DND-41 (cell line): ENCODE measurements around the gene S100A16.

Experiments used
- ATAC-seq: fragments of 200-7000 bp; cut with Tn5 transposase; 3 replicates; pipeline ENCODE4 v1.9.1; 2021; ENCODE audit warnings: low read depth; ENCODE audit not compliant: insufficient read depth
- DNase-seq: peaks from one replicate; pipeline ENCODE4 v3.0.0-alpha.2; 2020
- H2AFZ ChIP-seq: 2 replicates; pipeline ENCODE4 v1.6.0; 2012; ENCODE audit warnings: low read depth, low read length
- H3K27ac ChIP-seq: 2 replicates; pipeline ENCODE4 v1.5.1; 2012; ENCODE audit warnings: low read length, inconsistent platforms
- H3K27me3 ChIP-seq: fragments of 200-600 bp; sonication (generic); 2 replicates; pipeline ENCODE4 v1.6.0; 2012; ENCODE audit warnings: low read length, mild to moderate bottlenecking, inconsistent platforms; ENCODE audit not compliant: insufficient read depth, poor library complexity
- H3K36me3 ChIP-seq: 2 replicates; pipeline ENCODE4 v1.5.1; 2012; ENCODE audit warnings: low read length, inconsistent platforms; ENCODE audit not compliant: insufficient read depth
- H3K4me1 ChIP-seq: 2 replicates; pipeline ENCODE4 v1.5.1; 2012; ENCODE audit warnings: mild to moderate bottlenecking, low read length; ENCODE audit not compliant: insufficient read depth
- H3K4me2 ChIP-seq: 2 replicates; pipeline ENCODE4 v1.6.0; 2012; ENCODE audit warnings: mild to moderate bottlenecking, moderate library complexity, low read length, inconsistent platforms; ENCODE audit not compliant: insufficient read depth
- H3K4me3 ChIP-seq, 2 experiments: fragments of 200-600 bp in 1 of 2; shearing (Covaris generic) in 1 of 2; 2 replicates each; pipeline ENCODE4 v1.5.1; 2012 to 2016; ENCODE audit warnings: inconsistent platforms in 2 of 2, low read length in 2 of 2, mild to moderate bottlenecking in 2 of 2, low read depth in 1 of 2, moderate library complexity in 1 of 2
- H3K79me2 ChIP-seq: 2 replicates; pipeline ENCODE4 v1.6.0; 2012; ENCODE audit warnings: low read length, inconsistent platforms; ENCODE audit not compliant: insufficient read depth
- H3K9ac ChIP-seq: 2 replicates; pipeline ENCODE4 v1.6.0; 2012; ENCODE audit warnings: low read depth, mild to moderate bottlenecking, inconsistent platforms, low read length, moderate library complexity
- H3K9me3 ChIP-seq: 2 replicates; pipeline ENCODE4 v1.5.1; 2012; ENCODE audit warnings: low read length, moderate library complexity, mild to moderate bottlenecking, inconsistent platforms; ENCODE audit not compliant: insufficient read depth, severe bottlenecking
- H4K20me1 ChIP-seq: 2 replicates; pipeline ENCODE4 v1.6.0; 2012; ENCODE audit warnings: low read length; ENCODE audit not compliant: insufficient read depth
- EZH2 ChIP-seq: IDR thresholded peaks from 3 replicates; pipeline ENCODE4 v1.6.1; 2012; ENCODE audit warnings: borderline replicate concordance, low read depth, mild to moderate bottlenecking, moderate library complexity, low read length, inconsistent platforms; ENCODE audit not compliant: severe bottlenecking
- TF ChIP-seq, protein P1 (sequence below): IDR thresholded peaks from 2 replicates; pipeline ENCODE4 v1.5.1; 2012; ENCODE audit warnings: borderline replicate concordance, low read length, moderate library complexity, mild to moderate bottlenecking; ENCODE audit not compliant: poor library complexity, severe bottlenecking; ENCODE audit errors: extremely low read depth

S100A16 gene

DNA sequence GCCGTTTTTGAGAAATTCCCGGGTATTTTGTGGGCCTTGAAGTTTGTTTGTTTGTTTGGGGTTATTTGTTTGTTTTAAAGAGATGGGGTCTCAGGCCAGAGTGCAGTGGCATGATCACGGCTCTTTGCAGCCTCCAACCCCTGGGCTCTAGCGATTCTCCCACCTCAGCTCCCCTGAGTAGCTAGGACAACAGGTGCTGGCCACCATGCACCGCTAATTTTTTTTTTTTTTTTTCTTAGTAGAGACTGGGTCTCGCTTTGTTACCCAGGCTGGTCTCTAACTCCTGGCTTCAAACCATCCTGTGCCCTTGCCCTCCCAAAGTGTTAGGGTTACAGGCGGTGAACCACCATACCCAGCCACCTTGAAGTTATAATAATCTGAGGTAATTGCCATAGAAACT, 22.9 kb upstream of the S100A16 start:
- H3K36me3 ChIP-seq: peaks cover 57% of the 10 kb centered on the region
- no peaks in the 10 kb centered on the region for H3K9me3 ChIP-seq
- H3K79me2 ChIP-seq: peaks cover 65% of the 10 kb centered on the region
- H3K9ac ChIP-seq: peak overlapping the region; percentile 92
- H3K4me3 ChIP-seq: peak overlapping the region; percentile 61 to 66; a peak in 3 of 4 replicates
- no peak overlapping the region for H3K27ac ChIP-seq
- DNase-seq (no peak), ATAC-seq (no peak)
- H2AFZ ChIP-seq: no peak overlapping the region
- H3K4me1 ChIP-seq: peaks cover 37% of the 10 kb centered on the region
- H4K20me1 ChIP-seq: peaks cover 24% of the 10 kb centered on the region; the same call in 1 of the 2 replicates
- peak overlapping the region; percentile 76 for H3K4me2 ChIP-seq
- no peaks in the 10 kb centered on the region for H3K27me3 ChIP-seq
- TF ChIP-seq, protein P1, sequence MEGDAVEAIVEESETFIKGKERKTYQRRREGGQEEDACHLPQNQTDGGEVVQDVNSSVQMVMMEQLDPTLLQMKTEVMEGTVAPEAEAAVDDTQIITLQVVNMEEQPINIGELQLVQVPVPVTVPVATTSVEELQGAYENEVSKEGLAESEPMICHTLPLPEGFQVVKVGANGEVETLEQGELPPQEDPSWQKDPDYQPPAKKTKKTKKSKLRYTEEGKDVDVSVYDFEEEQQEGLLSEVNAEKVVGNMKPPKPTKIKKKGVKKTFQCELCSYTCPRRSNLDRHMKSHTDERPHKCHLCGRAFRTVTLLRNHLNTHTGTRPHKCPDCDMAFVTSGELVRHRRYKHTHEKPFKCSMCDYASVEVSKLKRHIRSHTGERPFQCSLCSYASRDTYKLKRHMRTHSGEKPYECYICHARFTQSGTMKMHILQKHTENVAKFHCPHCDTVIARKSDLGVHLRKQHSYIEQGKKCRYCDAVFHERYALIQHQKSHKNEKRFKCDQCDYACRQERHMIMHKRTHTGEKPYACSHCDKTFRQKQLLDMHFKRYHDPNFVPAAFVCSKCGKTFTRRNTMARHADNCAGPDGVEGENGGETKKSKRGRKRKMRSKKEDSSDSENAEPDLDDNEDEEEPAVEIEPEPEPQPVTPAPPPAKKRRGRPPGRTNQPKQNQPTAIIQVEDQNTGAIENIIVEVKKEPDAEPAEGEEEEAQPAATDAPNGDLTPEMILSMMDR: no peak

DNA sequence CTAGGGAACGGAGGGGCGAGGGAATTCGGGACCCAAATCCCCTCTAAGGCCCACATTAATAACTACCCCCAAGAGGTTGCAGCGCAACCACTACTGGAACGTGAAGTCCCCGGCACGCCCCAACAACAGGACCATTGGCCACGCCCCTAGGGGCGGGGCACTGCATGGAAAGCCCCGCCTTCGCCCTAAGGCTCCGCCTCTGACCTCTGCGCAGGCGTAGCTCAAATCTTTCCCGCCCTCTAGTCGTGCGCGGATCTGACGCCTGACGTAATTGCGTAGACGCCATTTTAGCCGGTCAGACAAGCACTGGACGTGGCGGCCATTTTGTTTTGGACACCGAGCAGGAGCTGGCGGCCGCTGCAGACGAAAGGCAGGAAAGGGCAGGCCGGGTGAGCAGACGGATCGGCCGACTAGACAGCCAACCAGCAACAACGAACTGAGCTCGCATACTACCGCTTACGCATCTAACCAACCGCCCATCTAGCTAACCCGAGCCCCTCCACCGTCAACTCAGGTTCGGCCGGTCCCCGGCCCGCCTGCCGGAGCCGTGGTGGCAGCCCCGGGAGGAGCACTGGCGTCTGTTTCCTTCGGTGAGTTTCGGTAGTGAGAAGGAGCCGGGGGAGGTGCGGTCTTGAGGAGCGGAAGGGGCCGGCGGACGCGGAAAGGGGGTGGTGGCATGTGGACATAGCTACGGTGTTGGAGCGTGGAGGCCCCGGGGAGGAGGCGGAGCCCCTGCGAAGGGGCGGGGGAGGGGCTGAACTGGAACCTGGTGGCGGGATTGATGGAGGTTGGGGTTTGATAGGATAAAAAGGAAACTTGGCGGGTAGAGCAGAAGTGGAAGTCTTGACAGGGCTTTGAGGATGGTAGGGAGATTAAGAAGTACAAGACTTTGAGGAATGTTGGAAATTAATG, 21.1 kb upstream of the S100A16 start, which contains the start of gene CHTOP:
Gene CHTOP (plus strand): TSS at position 313 of the 912 bp plus-strand sequence. CDS start 2,523 bp downstream, outside the sequence.
- Histone ChIP-seq H2AFZ (peak within 1 kb of the TSS; percentile 69), H3K79me2 (peaks cover 49% of the 10 kb centered on the region), H3K4me2 (peak within 1 kb of the TSS; percentile 76), H4K20me1 (peaks cover 20% of the 10 kb centered on the region; the same call in 1 of the 2 replicates), H3K9me3 (no peaks in the 10 kb centered on the region), H3K27me3 (no peaks in the 10 kb centered on the region), H3K36me3 (peaks cover 38% of the 10 kb centered on the region), H3K4me3 (peak within 1 kb of the TSS; percentile 61 to 66), H3K27ac (peak within 1 kb of the TSS; percentile 91), H3K9ac (peak within 1 kb of the TSS; percentile 92), H3K4me1 (peaks cover 30% of the 10 kb centered on the region)
- TF ChIP-seq EZH2: no peak
- TF ChIP-seq, protein P1: no peak
- ATAC-seq (peak; percentile 89), DNase-seq (peak; percentile 97)

DNA sequence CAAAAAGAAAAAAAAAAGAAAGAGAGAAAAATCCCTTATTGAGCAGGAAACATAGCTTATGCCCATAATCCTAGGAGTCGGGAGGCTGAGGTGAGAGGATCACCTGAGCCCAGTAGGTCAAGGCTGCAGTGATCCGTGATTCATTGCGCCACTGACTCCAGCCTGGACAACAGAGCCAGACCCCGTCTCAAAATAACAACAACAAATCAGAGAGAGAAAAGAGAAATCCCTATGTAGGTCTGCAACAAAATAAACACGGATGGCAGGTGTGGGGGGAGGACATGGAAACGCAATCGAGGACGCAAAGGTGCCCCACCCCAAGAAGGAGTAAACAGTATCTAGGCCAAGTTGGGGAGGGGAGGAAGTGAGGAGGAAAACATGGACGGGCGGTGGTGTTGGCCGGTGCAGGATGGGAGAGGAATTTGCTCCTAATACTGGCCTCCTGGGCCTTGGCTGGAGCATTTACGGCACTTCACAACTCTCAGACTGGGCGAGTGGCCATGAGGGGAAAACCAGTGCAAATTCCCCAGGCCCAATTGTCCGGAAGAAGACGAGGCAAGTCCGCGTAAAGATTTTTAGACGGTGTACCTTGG, 20.3 kb upstream of the S100A16 start:
- Histone ChIP-seq H2AFZ (peak overlapping the region; percentile 60), H3K27ac (no peak overlapping the region)
- no peak for ATAC-seq

More for the DNA sequence above, 20.3 kb upstream of the S100A16 start:
- Histone ChIP-seq H3K9me3 (no peaks in the 10 kb centered on the region), H3K27me3 (no peaks in the 10 kb centered on the region), H3K4me1 (peaks cover 30% of the 10 kb centered on the region), H3K9ac (peak overlapping the region; percentile 92; the same call in 1 of the 2 replicates), H3K4me2 (peak overlapping the region; percentile 48; the same call in 1 of the 2 replicates), H4K20me1 (peaks cover 19% of the 10 kb centered on the region; the same call in 1 of the 2 replicates), H3K79me2 (peaks cover 43% of the 10 kb centered on the region), H3K36me3 (peaks cover 31% of the 10 kb centered on the region), H3K4me3 (peak overlapping the region in 1 of 2 experiments; percentile 61; a peak in 2 of 4 replicates)
- no peak for DNase-seq
- TF ChIP-seq, protein P1: no peak
- TF ChIP-seq EZH2: no peak
